Stimulated activated naive CD8-positive, alpha-beta T cell treated with anti-CD3 and anti-CD28 coated beads, Interleukin-15, amount 100 ng/mL, for 72 hours (primary cell): Measurements from ENCODE around the gene FGD6.

Experiments used
- ATAC-seq: fragments of 150-1000 bp; cut with Tn5 transposase; 2 replicates; pipeline ENCODE4 v1.10.0; 2021; ENCODE audit warnings: mild to moderate bottlenecking, moderate library complexity
- DNase-seq, 2 donors: peaks; one replicate each; pipeline ENCODE4 v3.0.0; 2021 to 2022
- H3K27ac Mint-ChIP-seq, 2 donors: one replicate each; pipeline ENCODE4 v1.8.0; 2022; ENCODE audit warnings: mild to moderate bottlenecking in 2 of 2, mixed read lengths in 2 of 2, moderate library complexity in 2 of 2
- H3K27me3 Mint-ChIP-seq: one replicate; pipeline ENCODE4 v1.8.0; 2022; ENCODE audit warnings: mixed read lengths
- H3K4me1 Mint-ChIP-seq: one replicate; pipeline ENCODE4 v1.8.0; 2022; ENCODE audit warnings: mild to moderate bottlenecking, mixed read lengths
- H3K4me3 Mint-ChIP-seq, 2 donors: one replicate each; pipeline ENCODE4 v1.8.0; 2022; ENCODE audit warnings: mild to moderate bottlenecking in 2 of 2, mixed read lengths in 2 of 2, moderate library complexity in 1 of 2
- H3K9me3 Mint-ChIP-seq, 2 donors: one replicate each; pipeline ENCODE4 v1.8.0; 2022; ENCODE audit warnings: mixed read lengths in 2 of 2

Gene FGD6

GRCh38 chr12:95220190-95220589 lies 2.9 kb upstream of the FGD6 start:
- Mint-ChIP-seq H3K27ac (peak overlapping the region in 1 of 2 donors; percentile 62), H3K4me3 (peak overlapping the region; percentile 32 to 53), H3K4me1 (peaks cover 43% of the 10 kb centered on the region), H3K27me3 (peaks cover 6% of the 10 kb centered on the region), H3K9me3 (no peaks in the 10 kb centered on the region)
- ATAC-seq (no peak), DNase-seq (no peak)

- Mint-ChIP-seq H3K4me1 (peaks cover 28% of the 10 kb centered on the region), H3K27ac (peak overlapping the region; percentile 95 to 98), H3K27me3 (peaks cover 10% of the 10 kb centered on the region), H3K9me3 (no peaks in the 10 kb centered on the region), H3K4me3 (peak overlapping the region; percentile 89 to 98)
- DNase-seq (peak; percentile 57 to 61), ATAC-seq (peak; percentile 16)
These were observed 1.2 kb upstream of the FGD6 start for GRCh38 chr12:95218150-95219133.

DNA sequence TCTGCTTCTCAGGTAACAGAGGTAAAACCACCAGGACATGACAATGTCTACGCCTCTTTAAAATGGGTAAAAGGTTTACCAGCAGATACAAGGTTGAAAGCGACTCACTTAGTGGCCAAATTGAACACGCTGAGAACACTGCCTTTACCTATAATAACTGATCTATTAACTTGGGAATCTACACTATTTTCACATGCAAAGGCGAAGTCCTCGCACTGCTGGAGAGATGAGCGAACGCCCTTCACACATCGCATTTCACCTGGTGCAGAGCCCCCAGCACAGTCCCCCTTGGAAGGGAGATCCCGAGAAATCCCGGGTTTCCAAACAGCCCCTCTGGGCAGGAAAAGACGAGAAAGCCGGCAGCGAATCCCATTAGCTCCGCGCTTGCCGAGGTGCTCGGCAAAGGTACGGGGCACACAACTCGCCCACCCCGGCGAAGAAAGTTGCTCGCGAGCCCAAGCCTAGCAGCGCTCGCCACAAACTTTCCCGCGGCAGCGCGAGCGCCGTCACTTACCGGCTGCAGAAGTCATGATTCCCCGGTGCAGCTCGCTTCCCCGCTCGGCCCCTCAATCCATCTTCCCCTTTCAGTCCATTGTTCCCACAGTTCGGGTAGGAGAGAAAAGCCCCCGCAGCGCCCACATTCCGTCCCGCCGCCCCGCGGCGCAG lies 423 bp downstream of the FGD6 start:
- H3K4me3 Mint-ChIP-seq: peak overlapping the region; percentile 89 to 98
- peak overlapping the region; percentile 80 to 90 for H3K27ac Mint-ChIP-seq
- peak; percentile 35 for ATAC-seq
- H3K4me1 Mint-ChIP-seq: peaks cover 28% of the 10 kb centered on the region
- H3K27me3 Mint-ChIP-seq: peaks cover 10% of the 10 kb centered on the region
- DNase-seq: no peak
- H3K9me3 Mint-ChIP-seq: no peaks in the 10 kb centered on the region

DNA sequence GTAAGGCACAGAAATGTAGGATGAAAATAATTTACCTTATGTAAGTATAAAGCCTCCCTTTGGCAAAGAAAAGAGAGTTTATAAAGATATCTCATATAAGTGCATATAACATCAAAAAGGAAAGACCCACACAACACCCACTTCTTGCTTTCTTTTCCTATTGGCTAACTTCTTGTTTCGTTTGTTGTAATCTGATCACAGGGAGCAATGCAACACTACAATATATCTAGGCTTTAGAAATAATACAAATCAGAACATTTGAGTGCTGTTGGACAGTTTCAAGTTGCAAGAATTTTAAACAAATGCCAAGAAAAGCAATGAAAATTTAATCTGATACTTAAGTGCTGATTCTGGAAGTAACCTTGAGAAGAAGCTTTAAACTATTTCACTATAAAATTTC lies 1.3 kb downstream of the FGD6 start:
- no peak overlapping the region for H3K27ac Mint-ChIP-seq
- H3K27me3 Mint-ChIP-seq: peaks cover 10% of the 10 kb centered on the region

GRCh38 chr12:95214466-95214865 lies 2.8 kb downstream of the FGD6 start:
- Mint-ChIP-seq H3K9me3 (no peaks in the 10 kb centered on the region), H3K27ac (no peak overlapping the region), H3K4me3 (no peak overlapping the region), H3K4me1 (peaks cover 13% of the 10 kb centered on the region), H3K27me3 (peaks cover 11% of the 10 kb centered on the region)
- ATAC-seq (no peak), DNase-seq (no peak)

More for the DNA sequence above, 1.3 kb downstream of the FGD6 start:
- DNase-seq (no peak), ATAC-seq (no peak)
- H3K4me1 Mint-ChIP-seq: peaks cover 26% of the 10 kb centered on the region
- H3K9me3 Mint-ChIP-seq: no peaks in the 10 kb centered on the region
- peak overlapping the region; percentile 89 to 98 for H3K4me3 Mint-ChIP-seq

GRCh38 chr12:95213928-95214327 lies 3.3 kb downstream of the FGD6 start:
- no peak overlapping the region for H3K4me3 Mint-ChIP-seq
- DNase-seq: no peak
- H3K27me3 Mint-ChIP-seq: peaks cover 17% of the 10 kb centered on the region
- H3K4me1 Mint-ChIP-seq: peaks cover 10% of the 10 kb centered on the region
- ATAC-seq: no peak
- no peaks in the 10 kb centered on the region for H3K9me3 Mint-ChIP-seq
- no peak overlapping the region for H3K27ac Mint-ChIP-seq

GRCh38 chr12:95213119-95213518 lies 4.1 kb downstream of the FGD6 start:
- peaks cover 18% of the 10 kb centered on the region for H3K27me3 Mint-ChIP-seq
- H3K4me1 Mint-ChIP-seq: peaks cover 7% of the 10 kb centered on the region
- H3K27ac Mint-ChIP-seq: no peak overlapping the region
- H3K4me3 Mint-ChIP-seq: no peak overlapping the region
- DNase-seq (no peak), ATAC-seq (no peak)
- no peaks in the 10 kb centered on the region for H3K9me3 Mint-ChIP-seq

GRCh38 chr12:95212586-95212985 lies 4.7 kb downstream of the FGD6 start:
- no peaks in the 10 kb centered on the region for H3K9me3 Mint-ChIP-seq
- H3K27ac Mint-ChIP-seq: no peak overlapping the region
- H3K4me3 Mint-ChIP-seq: no peak overlapping the region
- DNase-seq (no peak), ATAC-seq (no peak)
- peaks cover 18% of the 10 kb centered on the region for H3K27me3 Mint-ChIP-seq
- peaks cover 7% of the 10 kb centered on the region for H3K4me1 Mint-ChIP-seq

GRCh38 chr12:95208678-95209077 lies 8.6 kb downstream of the FGD6 start:
- Mint-ChIP-seq H3K27ac (no peak overlapping the region), H3K4me1 (peaks cover 7% of the 10 kb centered on the region), H3K27me3 (peaks cover 8% of the 10 kb centered on the region), H3K9me3 (no peaks in the 10 kb centered on the region), H3K4me3 (no peak overlapping the region)
- DNase-seq: no peak
- ATAC-seq: no peak

DNA sequence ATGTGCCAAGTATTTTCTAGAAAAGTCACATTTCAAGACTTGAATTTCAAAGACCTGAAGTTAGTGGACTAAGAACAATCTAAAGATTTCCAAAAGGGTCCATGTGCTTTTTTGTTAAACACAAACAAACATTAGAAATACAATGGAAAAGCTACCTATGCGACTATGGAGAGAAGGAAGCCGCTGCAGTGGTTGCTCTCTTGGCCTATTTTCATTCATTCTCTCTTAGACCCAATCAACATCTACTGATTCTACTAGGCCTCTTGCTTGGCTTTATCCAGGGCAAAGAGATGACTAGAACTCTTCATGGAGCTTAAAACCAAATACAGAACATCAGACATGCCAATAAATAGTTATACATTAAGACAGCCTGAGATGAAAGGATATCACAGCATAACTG lies 9.9 kb downstream of the FGD6 start:
- Mint-ChIP-seq H3K9me3 (no peaks in the 10 kb centered on the region), H3K27ac (no peak overlapping the region), H3K4me1 (peaks cover 7% of the 10 kb centered on the region), H3K4me3 (no peak overlapping the region), H3K27me3 (peaks cover 8% of the 10 kb centered on the region)
- no peak for DNase-seq
- no peak for ATAC-seq

- no peaks in the 10 kb centered on the region for H3K9me3 Mint-ChIP-seq
These were observed 10.4 kb downstream of the FGD6 start for GRCh38 chr12:95206916-95207315.

DNA sequence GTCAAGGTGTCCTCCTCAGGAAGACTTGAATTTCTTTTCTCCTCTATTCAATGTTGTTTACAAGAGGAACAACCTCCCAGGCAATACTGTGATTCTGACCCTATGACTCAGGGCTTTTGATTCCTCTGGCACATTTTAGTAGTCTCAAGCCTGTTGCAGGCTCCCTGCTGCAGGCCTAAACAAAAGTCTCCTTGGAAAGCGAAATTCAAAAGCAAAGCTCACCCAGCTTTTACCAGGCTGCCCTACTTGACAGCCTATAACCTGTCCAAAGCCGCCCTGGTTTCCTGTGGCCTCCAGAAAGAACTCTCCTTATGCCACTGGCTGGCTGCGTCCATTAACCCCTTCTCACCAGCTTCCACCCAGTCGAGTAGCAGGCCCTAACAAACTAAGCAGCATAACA lies 11.6 kb downstream of the FGD6 start:
- Mint-ChIP-seq H3K4me3 (no peak overlapping the region), H3K9me3 (no peaks in the 10 kb centered on the region), H3K4me1 (peaks cover 7% of the 10 kb centered on the region), H3K27me3 (peaks cover 8% of the 10 kb centered on the region), H3K27ac (no peak overlapping the region)
- DNase-seq (no peak), ATAC-seq (no peak)

More at GRCh38 chr12:95206916-95207315, 10.4 kb downstream of the FGD6 start:
- Mint-ChIP-seq H3K27ac (no peak overlapping the region), H3K27me3 (peaks cover 8% of the 10 kb centered on the region), H3K4me1 (peaks cover 7% of the 10 kb centered on the region), H3K4me3 (no peak overlapping the region)
- DNase-seq: no peak
- ATAC-seq: no peak

DNA sequence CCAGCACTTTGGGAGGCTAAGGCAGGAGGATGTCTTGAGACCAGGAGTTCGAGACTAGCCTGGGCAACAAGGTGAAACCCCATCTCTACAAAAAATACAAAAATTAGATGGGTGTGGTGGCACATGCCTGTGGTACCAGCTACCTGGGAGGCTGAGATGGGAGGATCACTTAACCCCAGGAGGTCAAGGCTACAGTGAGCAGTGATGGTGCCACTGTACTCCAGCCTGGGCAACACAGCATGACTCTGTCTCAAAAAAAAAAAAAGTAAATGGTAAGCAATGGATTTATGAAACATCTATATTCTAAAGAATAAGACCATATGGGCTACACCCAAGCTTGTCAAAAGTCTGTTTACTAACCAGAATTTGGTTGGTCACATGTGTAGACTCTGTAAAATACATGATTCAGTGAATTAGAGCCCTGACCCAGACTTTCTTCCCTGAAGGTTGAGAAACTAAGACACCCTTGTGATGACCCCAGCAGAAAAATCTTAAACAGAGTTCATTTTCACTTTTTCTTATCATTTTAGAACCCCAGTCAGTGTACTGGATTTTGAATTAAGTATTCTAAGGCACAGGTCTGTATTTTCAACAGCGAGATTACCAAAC lies 12.1 kb downstream of the FGD6 start:
- H3K27me3 Mint-ChIP-seq: peaks cover 8% of the 10 kb centered on the region
- DNase-seq (no peak), ATAC-seq (no peak)
- no peaks in the 10 kb centered on the region for H3K9me3 Mint-ChIP-seq
- peaks cover 7% of the 10 kb centered on the region for H3K4me1 Mint-ChIP-seq
- no peak overlapping the region for H3K4me3 Mint-ChIP-seq
- H3K27ac Mint-ChIP-seq: no peak overlapping the region

- peaks cover 7% of the 10 kb centered on the region for H3K4me1 Mint-ChIP-seq
These were observed 13.0 kb downstream of the FGD6 start for GRCh38 chr12:95204141-95204866.

DNA sequence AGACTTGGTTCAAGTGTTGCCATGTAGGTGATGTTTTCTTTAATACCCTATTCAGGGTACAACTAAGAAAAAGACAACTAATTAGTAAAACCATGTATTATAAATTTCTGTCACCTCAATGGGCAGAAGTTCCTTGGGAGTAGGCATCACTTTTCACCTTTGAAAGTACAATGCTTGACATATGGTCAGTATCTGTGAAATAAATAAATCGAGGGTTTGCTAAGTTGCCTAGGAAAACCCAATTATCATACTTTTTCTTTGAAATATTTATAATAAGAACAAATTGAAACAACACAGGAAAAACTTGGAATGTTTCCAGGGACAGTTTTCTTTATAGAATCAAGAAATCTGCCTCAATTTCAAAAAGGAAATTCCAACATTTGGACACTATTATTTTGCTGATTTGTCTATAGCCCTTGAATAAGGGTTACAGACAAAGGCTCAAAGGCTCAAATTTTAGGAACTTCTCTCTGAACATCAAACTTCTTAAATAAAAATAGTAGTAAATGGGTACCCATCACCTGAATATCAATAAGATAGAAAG lies 13.7 kb downstream of the FGD6 start:
- Mint-ChIP-seq H3K9me3 (no peaks in the 10 kb centered on the region), H3K27me3 (no peaks in the 10 kb centered on the region), H3K27ac (no peak overlapping the region), H3K4me3 (no peak overlapping the region), H3K4me1 (peaks cover 7% of the 10 kb centered on the region)
- ATAC-seq (no peak), DNase-seq (no peak)

More at GRCh38 chr12:95204141-95204866, 13.0 kb downstream of the FGD6 start:
- peak overlapping the region in 1 of 2 donors; percentile 73 for H3K27ac Mint-ChIP-seq
- H3K4me3 Mint-ChIP-seq: no peak overlapping the region
- no peaks in the 10 kb centered on the region for H3K9me3 Mint-ChIP-seq
- DNase-seq (no peak), ATAC-seq (no peak)
- H3K27me3 Mint-ChIP-seq: peaks cover 6% of the 10 kb centered on the region
